ENCODE measurements around the gene NFATC1.

Gene NFATC1

GRCh38 chr18:79529296-79529695, 133.6 kb downstream of the NFATC1 start:
- 95 to 96% methylated on average over 20 of the region's 20 CpGs for WGBS, 2 experiments (ENCODE audit: insufficient coverage in 2 of 2)
- Histone ChIP-seq H3K4me3 (ENCODE audit: extremely low read depth, insufficient read depth, low read length, poor library complexity, severe bottlenecking) (no peak overlapping the region), H3K36me3 (ENCODE audit: control insufficient read depth, insufficient read depth, low read length) (peaks cover 25% of the 10 kb centered on the region), H3K9me3 (ENCODE audit: control insufficient read depth, low read length) (no peaks in the 10 kb centered on the region), H3K27ac (ENCODE audit: low read depth, low read length, severe bottlenecking) (no peak overlapping the region), H3K4me1 (ENCODE audit: control insufficient read depth, insufficient read depth, low read length, poor library complexity, severe bottlenecking) (peaks cover 5% of the 10 kb centered on the region)

- peaks cover 7% of the 10 kb centered on the region for H3K4me1 ChIP-seq (ENCODE audit: control insufficient read depth, insufficient read depth, low read length, poor library complexity, severe bottlenecking)
- 93 to 97% methylated on average over 19 to 22 of the region's 24 CpGs for WGBS, 2 experiments (ENCODE audit: insufficient coverage in 2 of 2)
- H3K36me3 ChIP-seq (ENCODE audit: control insufficient read depth, insufficient read depth, low read length), result peaks cover 25% of the 10 kb centered on the region
- no peak overlapping the region for H3K4me3 ChIP-seq (ENCODE audit: extremely low read depth, insufficient read depth, low read length, poor library complexity, severe bottlenecking)
- H3K9me3 ChIP-seq (ENCODE audit: control insufficient read depth, low read length), result no peaks in the 10 kb centered on the region
- no peak overlapping the region for H3K27ac ChIP-seq (ENCODE audit: low read depth, low read length, severe bottlenecking)
Observed at GRCh38 chr18:79529991-79530390, 134.3 kb downstream of the NFATC1 start.

GRCh38 chr18:79530821-79531220, 135.1 kb downstream of the NFATC1 start:
- no peak overlapping the region for H3K27ac ChIP-seq (ENCODE audit: low read depth, low read length, severe bottlenecking)
- H3K4me1 ChIP-seq (ENCODE audit: control insufficient read depth, insufficient read depth, low read length, poor library complexity, severe bottlenecking), result peaks cover 7% of the 10 kb centered on the region
- 95 to 96% methylated on average over 18 of the region's 18 CpGs for WGBS, 2 experiments (ENCODE audit: insufficient coverage in 2 of 2)
- H3K9me3 ChIP-seq (ENCODE audit: control insufficient read depth, low read length), result no peaks in the 10 kb centered on the region
- H3K4me3 ChIP-seq (ENCODE audit: extremely low read depth, insufficient read depth, low read length, poor library complexity, severe bottlenecking), result no peak overlapping the region
- H3K36me3 ChIP-seq (ENCODE audit: control insufficient read depth, insufficient read depth, low read length), result peaks cover 25% of the 10 kb centered on the region

- Histone ChIP-seq H3K36me3 (ENCODE audit: control insufficient read depth, insufficient read depth, low read length) (peaks cover 25% of the 10 kb centered on the region), H3K4me3 (ENCODE audit: extremely low read depth, insufficient read depth, low read length, poor library complexity, severe bottlenecking) (no peak overlapping the region), H3K27ac (ENCODE audit: low read depth, low read length, severe bottlenecking) (no peak overlapping the region), H3K4me1 (ENCODE audit: control insufficient read depth, insufficient read depth, low read length, poor library complexity, severe bottlenecking) (peaks cover 7% of the 10 kb centered on the region), H3K9me3 (ENCODE audit: control insufficient read depth, low read length) (no peaks in the 10 kb centered on the region)
- 95 to 97% methylated on average over 20 of the region's 20 CpGs for WGBS, 2 experiments (ENCODE audit: insufficient coverage in 2 of 2)
Observed at GRCh38 chr18:79531386-79531785, 135.7 kb downstream of the NFATC1 start.

- Histone ChIP-seq H3K27ac (ENCODE audit: low read depth, low read length, severe bottlenecking) (no peak overlapping the region), H3K36me3 (ENCODE audit: control insufficient read depth, insufficient read depth, low read length) (peaks cover 25% of the 10 kb centered on the region), H3K4me3 (ENCODE audit: extremely low read depth, insufficient read depth, low read length, poor library complexity, severe bottlenecking) (no peak overlapping the region), H3K9me3 (ENCODE audit: control insufficient read depth, low read length) (no peaks in the 10 kb centered on the region), H3K4me1 (ENCODE audit: control insufficient read depth, insufficient read depth, low read length, poor library complexity, severe bottlenecking) (peaks cover 7% of the 10 kb centered on the region)
- 65% methylated on average over 2 of the region's 18 CpGs; no CpG with 5 or more reads in 1 of the 2 experiments for WGBS, 2 experiments (ENCODE audit: insufficient coverage in 2 of 2)
Observed at GRCh38 chr18:79531926-79532312, 136.2 kb downstream of the NFATC1 start.

GRCh38 chr18:79532313-79533007, 136.7 kb downstream of the NFATC1 start:
- 90 to 92% methylated on average over 22 to 23 of the region's 34 CpGs for WGBS, 2 experiments (ENCODE audit: insufficient coverage in 2 of 2)
- Histone ChIP-seq H3K4me3 (ENCODE audit: extremely low read depth, insufficient read depth, low read length, poor library complexity, severe bottlenecking) (no peak overlapping the region), H3K36me3 (ENCODE audit: control insufficient read depth, insufficient read depth, low read length) (peaks cover 22% of the 10 kb centered on the region), H3K9me3 (ENCODE audit: control insufficient read depth, low read length) (peaks cover under 1% of the 10 kb centered on the region), H3K27ac (ENCODE audit: low read depth, low read length, severe bottlenecking) (no peak overlapping the region), H3K4me1 (ENCODE audit: control insufficient read depth, insufficient read depth, low read length, poor library complexity, severe bottlenecking) (peaks cover 7% of the 10 kb centered on the region)

- Histone ChIP-seq H3K36me3 (ENCODE audit: control insufficient read depth, insufficient read depth, low read length) (peaks cover 15% of the 10 kb centered on the region), H3K9me3 (ENCODE audit: control insufficient read depth, low read length) (peaks cover 7% of the 10 kb centered on the region), H3K4me3 (ENCODE audit: extremely low read depth, insufficient read depth, low read length, poor library complexity, severe bottlenecking) (no peak overlapping the region), H3K4me1 (ENCODE audit: control insufficient read depth, insufficient read depth, low read length, poor library complexity, severe bottlenecking) (peaks cover 7% of the 10 kb centered on the region), H3K27ac (ENCODE audit: low read depth, low read length, severe bottlenecking) (no peak overlapping the region)
- 93 to 99% methylated on average over 12 to 13 of the region's 13 CpGs for WGBS, 2 experiments (ENCODE audit: insufficient coverage in 2 of 2)
Observed at GRCh38 chr18:79533146-79533545, 137.4 kb downstream of the NFATC1 start.

- H3K4me1 ChIP-seq (ENCODE audit: control insufficient read depth, insufficient read depth, low read length, poor library complexity, severe bottlenecking), result peaks cover 7% of the 10 kb centered on the region
- 94 to 98% methylated on average over 5 to 8 of the region's 9 CpGs for WGBS, 2 experiments (ENCODE audit: insufficient coverage in 2 of 2)
- no peak overlapping the region for H3K27ac ChIP-seq (ENCODE audit: low read depth, low read length, severe bottlenecking)
- H3K36me3 ChIP-seq (ENCODE audit: control insufficient read depth, insufficient read depth, low read length), result peaks cover 12% of the 10 kb centered on the region
- peaks cover 7% of the 10 kb centered on the region for H3K9me3 ChIP-seq (ENCODE audit: control insufficient read depth, low read length)
- no peak overlapping the region for H3K4me3 ChIP-seq (ENCODE audit: extremely low read depth, insufficient read depth, low read length, poor library complexity, severe bottlenecking)
Observed at GRCh38 chr18:79533591-79533990, 137.9 kb downstream of the NFATC1 start.

GRCh38 chr18:79534356-79534755, 138.6 kb downstream of the NFATC1 start:
- peaks cover 6% of the 10 kb centered on the region for H3K36me3 ChIP-seq (ENCODE audit: control insufficient read depth, insufficient read depth, low read length)
- peaks cover 7% of the 10 kb centered on the region for H3K9me3 ChIP-seq (ENCODE audit: control insufficient read depth, low read length)
- 90 to 92% methylated on average over 13 of the region's 13 CpGs for WGBS, 2 experiments (ENCODE audit: insufficient coverage in 2 of 2)
- no peak overlapping the region for H3K27ac ChIP-seq (ENCODE audit: low read depth, low read length, severe bottlenecking)
- H3K4me3 ChIP-seq (ENCODE audit: extremely low read depth, insufficient read depth, low read length, poor library complexity, severe bottlenecking), result no peak overlapping the region
- H3K4me1 ChIP-seq (ENCODE audit: control insufficient read depth, insufficient read depth, low read length, poor library complexity, severe bottlenecking), result peaks cover 7% of the 10 kb centered on the region

- WGBS, 2 experiments (ENCODE audit: insufficient coverage in 2 of 2), result 95 to 96% methylated on average over 8 of the region's 8 CpGs
- Histone ChIP-seq H3K27ac (ENCODE audit: low read depth, low read length, severe bottlenecking) (no peak overlapping the region), H3K4me3 (ENCODE audit: extremely low read depth, insufficient read depth, low read length, poor library complexity, severe bottlenecking) (no peak overlapping the region), H3K4me1 (ENCODE audit: control insufficient read depth, insufficient read depth, low read length, poor library complexity, severe bottlenecking) (peaks cover 7% of the 10 kb centered on the region), H3K36me3 (ENCODE audit: control insufficient read depth, insufficient read depth, low read length) (no peaks in the 10 kb centered on the region), H3K9me3 (ENCODE audit: control insufficient read depth, low read length) (peaks cover 7% of the 10 kb centered on the region)
Observed at GRCh38 chr18:79537758-79538157, 142.0 kb downstream of the NFATC1 start.

- H3K27ac ChIP-seq (ENCODE audit: low read depth, low read length, severe bottlenecking), result no peak overlapping the region
- H3K4me1 ChIP-seq (ENCODE audit: control insufficient read depth, insufficient read depth, low read length, poor library complexity, severe bottlenecking), result peaks cover 12% of the 10 kb centered on the region
- H3K4me3 ChIP-seq (ENCODE audit: extremely low read depth, insufficient read depth, low read length, poor library complexity, severe bottlenecking), result no peak overlapping the region
- H3K9me3 ChIP-seq (ENCODE audit: control insufficient read depth, low read length), result peaks cover 7% of the 10 kb centered on the region
- H3K36me3 ChIP-seq (ENCODE audit: control insufficient read depth, insufficient read depth, low read length), result no peaks in the 10 kb centered on the region
- WGBS, 2 experiments (ENCODE audit: insufficient coverage in 2 of 2), result 86 to 96% methylated on average over 5 to 10 of the region's 12 CpGs
Observed at GRCh38 chr18:79538635-79539034, 142.9 kb downstream of the NFATC1 start.
